Heart right ventricle (tissue), 16 donors: ENCODE results near the gene SLC6A7. TPM values are rescaled to one million over a fixed set of nuclear protein-coding genes. Genes with fewer than 3 reads are reported as not detected.

Experiments used
- ATAC-seq, 8 donors: fragments of 200-7000 bp; cut with Tn5 transposase; one replicate each; pipeline ENCODE4 v1.9.1; 2020; ENCODE audit warnings: mild to moderate bottlenecking in 8 of 8, moderate library complexity in 8 of 8, moderate number of reproducible peaks in 1 of 8
- DNase-seq, 2 donors: peaks; one replicate each; pipeline ENCODE4 v3.0.0-alpha.2; 2020
- H3K27ac ChIP-seq, 10 donors: fragments of 200-600 bp; sonication (generic) in 2 of 10; one replicate each; pipeline versions ENCODE4 v1.5.0 to v1.8.0; 2020 to 2022; ENCODE audit warnings: mild to moderate bottlenecking in 3 of 10
- H3K27me3 ChIP-seq, 7 donors: fragments of 200-600 bp; one replicate each; pipeline ENCODE4 v1.8.0; 2021 to 2022; ENCODE audit warnings: mild to moderate bottlenecking in 2 of 7
- H3K36me3 ChIP-seq, 9 donors: fragments of 200-600 bp; sonication (generic) in 1 of 9; one replicate each; pipeline versions ENCODE4 v1.5.0 to v1.8.0; 2020 to 2022; ENCODE audit warnings: mild to moderate bottlenecking in 2 of 9
- H3K4me1 ChIP-seq, 9 donors: fragments of 200-600 bp; sonication (generic) in 1 of 9; one replicate each; pipeline versions ENCODE4 v1.5.0 to v1.8.0; 2020 to 2022; ENCODE audit warnings: mild to moderate bottlenecking in 4 of 9
- H3K4me3 ChIP-seq, 10 donors: fragments of 200-600 bp; sonication (generic) in 2 of 10; one replicate each; pipeline versions ENCODE4 v1.5.0 to v1.8.0; 2020 to 2022; ENCODE audit warnings: mild to moderate bottlenecking in 7 of 10, moderate library complexity in 2 of 10
- H3K9me3 ChIP-seq, 11 donors: fragments of 200-600 bp in 10 of 11; sonication (generic) in 2 of 11; one replicate each; pipeline versions ENCODE4 v1.5.0 to v1.8.0; 2013 to 2022; ENCODE audit warnings: mild to moderate bottlenecking in 2 of 11, control low read depth in 1 of 11, moderate library complexity in 1 of 11
- WGBS, 2 donors: extraction: QIAGEN DNeasy Blood & Tissue Kit; methylation state at CpG; one replicate each; pipeline ENCODE4 v1.1.7; 2013; ENCODE audit warnings: inconsistent platforms in 1 of 2; 5-methylcytosine and 5-hydroxymethylcytosine counted together
- intact Hi-C, 10 donors: fragments of 100-400 bp; cut with DNase I; formaldehyde crosslinking; loops; one replicate each; pipeline versions ENCODE4 v1.11.1 to v1.14.2; 2022
- long read RNA-seq, 3 donors: library from polyadenylated mRNA; unstranded; transcript quantifications; one replicate each; pipeline ENCODE4 v2.0.0, GENCODE V29; 2020 to 2021
- polyA plus RNA-seq, 2 donors: library from polyadenylated mRNA; stranded (reverse); fragments of 200-250 nt; gene quantifications; one replicate each; pipeline ENCODE4 v1.2.3, GENCODE V29; 2013
- total RNA-seq, 10 donors: library from RNA; stranded (reverse); fragmentation: NEBNext Ultra II Directional in 3 of 10; extraction: Animal tissue kit (Norgen Biotek cat#: 25700) in 3 of 10; gene quantifications; one replicate each; pipeline versions ENCODE4 v1.2.1 to v1.2.4, GENCODE V29; 2021 to 2023
- TF ChIP-seq, protein P1 (sequence below), 9 donors: fragments of 200-600 bp; sonication (generic) in 2 of 9; IDR thresholded peaks; one replicate each; pipeline versions ENCODE4 v1.5.0 to v1.8.0; 2021 to 2022; ENCODE audit warnings: antibody characterized with exemption in 9 of 9, mild to moderate bottlenecking in 5 of 9, moderate library complexity in 1 of 9
- donor health status: Arrhythmogenic right ventricular cardiomyopathy.
- donor health status: ischemic (EF 13 %, LVEDD 7.1; RV severe dilation, severe dysfunction).
- donor health status: healthy with polysubstance abuse.
- donor health status: DM: no; HTN: yes; CAD: no.
- donor health status: DM: no; HTN: no; CAD: no.
- donor health status: ischemic (EF 25% LVEDD 6.9; RV normal size, moderate dysfunction).
- donor health status: ischemic (EF 25% LVEDD 5.7; RV mildly dilated, moderate dysfunction).
- donor health status: healthy.
- donor health status: DM: yes; HTN: yes; CAD: no.
- donor health status: Ischemic cardiomyopathy.
- donor health status: ischemic (EF 35%, LVEDD 5.7; RV mildly dilated, moderate dysfunction).
- donor health status: nonischemic (EF 11% LVEDD 7.7; RV severe dilation, severe dysfunction).
- donor health status: DM: yes; HTN: yes; CAD: no.
- donor health status: PGD.
- donor health status: ischemic (EF 29% LVEDD 5.4; RV normal size, mild dysfunction).
- donor health status: nonischemic (EF 23%, LVEDD 6.1; RV moderate dilation, normal function).

The SLC6A7 gene
- total RNA-seq (not detected), polyA plus RNA-seq (not detected)
- long read RNA-seq, donor 1, partial matches to known transcripts: 0 of 10 reads
- long read RNA-seq, donor 1, other reads (novel, unspliced or antisense): 10 of 10 reads
- long read RNA-seq, donor 2, partial matches to known transcripts: 0 of 9 reads
- long read RNA-seq, donor 2, other reads (novel, unspliced or antisense): 9 of 9 reads
- long read RNA-seq, donor 3, partial matches to known transcripts: 0 of 5 reads
- long read RNA-seq, donor 3, other reads (novel, unspliced or antisense): 5 of 5 reads

DNA sequence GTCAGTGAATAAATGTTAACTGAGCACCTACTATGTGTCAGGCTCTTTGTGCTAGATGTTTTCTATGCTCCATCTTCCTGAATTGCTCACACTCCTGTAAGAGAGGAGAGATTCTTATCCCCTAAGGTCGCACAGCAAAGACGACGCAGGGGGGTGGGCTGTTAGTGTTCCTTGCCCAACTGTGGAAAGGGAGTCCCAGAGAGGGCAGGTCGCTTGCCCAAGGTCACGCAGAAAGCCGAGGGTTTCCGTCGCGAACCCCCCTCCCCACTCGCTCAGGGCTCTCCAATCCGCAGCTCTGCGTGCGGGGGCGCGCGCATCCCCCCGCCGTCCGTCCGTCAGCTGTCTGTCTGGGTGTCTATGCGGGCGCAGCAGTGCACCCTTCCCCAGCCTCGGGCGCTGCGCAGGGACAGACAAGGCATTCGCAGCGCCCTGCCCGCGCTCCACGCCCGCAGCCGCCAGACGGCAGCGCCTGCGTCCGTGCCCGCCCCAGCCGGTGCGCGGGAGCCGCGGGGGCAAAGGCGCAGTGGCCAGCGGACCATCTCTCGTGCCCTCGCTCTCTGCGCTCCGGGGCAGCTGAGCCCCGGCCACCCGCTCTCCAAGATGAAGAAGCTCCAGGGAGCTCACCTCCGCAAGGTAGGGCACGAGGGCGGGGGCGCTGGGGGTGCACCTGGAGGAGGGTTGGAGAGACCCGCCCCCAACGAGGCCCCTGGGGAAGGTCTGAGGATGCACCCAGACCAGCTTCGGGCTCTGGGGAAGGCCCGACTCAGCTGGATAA lies at the start of gene SLC6A7:
Gene SLC6A7 (plus strand): TSS at position 335 of the 775 bp plus-strand sequence. CDS start 266 bp downstream, at position 601.
- ATAC-seq: peak in 2 of 8 donors; percentile 12 to 20
- H3K9me3 ChIP-seq: no peaks in the 10 kb centered on the region
- no peaks in the 10 kb centered on the region for H3K36me3 ChIP-seq
- peak within 1 kb of the TSS in 5 of 10 donors; percentile 9 to 28 (median 12) for H3K4me3 ChIP-seq
- H3K27me3 ChIP-seq: peaks cover 6 to 42% (median 37%) of the 10 kb centered on the region in 7 donors
- DNase-seq: no peak
- TF ChIP-seq, protein P1, sequence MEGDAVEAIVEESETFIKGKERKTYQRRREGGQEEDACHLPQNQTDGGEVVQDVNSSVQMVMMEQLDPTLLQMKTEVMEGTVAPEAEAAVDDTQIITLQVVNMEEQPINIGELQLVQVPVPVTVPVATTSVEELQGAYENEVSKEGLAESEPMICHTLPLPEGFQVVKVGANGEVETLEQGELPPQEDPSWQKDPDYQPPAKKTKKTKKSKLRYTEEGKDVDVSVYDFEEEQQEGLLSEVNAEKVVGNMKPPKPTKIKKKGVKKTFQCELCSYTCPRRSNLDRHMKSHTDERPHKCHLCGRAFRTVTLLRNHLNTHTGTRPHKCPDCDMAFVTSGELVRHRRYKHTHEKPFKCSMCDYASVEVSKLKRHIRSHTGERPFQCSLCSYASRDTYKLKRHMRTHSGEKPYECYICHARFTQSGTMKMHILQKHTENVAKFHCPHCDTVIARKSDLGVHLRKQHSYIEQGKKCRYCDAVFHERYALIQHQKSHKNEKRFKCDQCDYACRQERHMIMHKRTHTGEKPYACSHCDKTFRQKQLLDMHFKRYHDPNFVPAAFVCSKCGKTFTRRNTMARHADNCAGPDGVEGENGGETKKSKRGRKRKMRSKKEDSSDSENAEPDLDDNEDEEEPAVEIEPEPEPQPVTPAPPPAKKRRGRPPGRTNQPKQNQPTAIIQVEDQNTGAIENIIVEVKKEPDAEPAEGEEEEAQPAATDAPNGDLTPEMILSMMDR (IDR thresholded peaks at IDR 0.05): peak in 1 of 9 donors; percentile 6
- peaks cover 0 to 25% (median 6%) of the 10 kb centered on the region in 9 donors for H3K4me1 ChIP-seq
- intact Hi-C loops: no loop called here
- H3K27ac ChIP-seq: no peak within 1 kb of the TSS
- 5 to 8% methylated on average over 58 of the region's 58 CpGs for WGBS, 2 donors

DNA sequence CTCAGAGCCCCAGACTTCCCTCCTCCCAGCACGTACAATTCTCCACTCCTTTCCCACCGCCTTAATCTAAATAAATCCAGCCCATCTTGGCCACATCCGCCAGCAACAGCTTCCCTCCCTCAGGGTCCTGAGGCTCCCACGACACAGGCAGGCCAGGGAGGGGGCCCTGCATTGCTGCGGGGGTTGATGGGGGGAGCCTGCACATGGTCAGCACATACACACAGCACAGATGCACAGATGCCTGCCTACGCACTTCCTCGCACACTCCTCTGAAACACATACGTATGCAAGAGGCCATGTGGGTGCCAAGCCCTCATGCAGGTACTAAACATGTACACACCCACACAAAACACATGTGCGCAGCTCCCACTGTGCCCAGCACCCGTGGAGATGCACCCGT lies 49.0 kb upstream of the SLC6A7 start:
- TF ChIP-seq, protein P1 (IDR thresholded peaks at IDR 0.05): no peak

DNA sequence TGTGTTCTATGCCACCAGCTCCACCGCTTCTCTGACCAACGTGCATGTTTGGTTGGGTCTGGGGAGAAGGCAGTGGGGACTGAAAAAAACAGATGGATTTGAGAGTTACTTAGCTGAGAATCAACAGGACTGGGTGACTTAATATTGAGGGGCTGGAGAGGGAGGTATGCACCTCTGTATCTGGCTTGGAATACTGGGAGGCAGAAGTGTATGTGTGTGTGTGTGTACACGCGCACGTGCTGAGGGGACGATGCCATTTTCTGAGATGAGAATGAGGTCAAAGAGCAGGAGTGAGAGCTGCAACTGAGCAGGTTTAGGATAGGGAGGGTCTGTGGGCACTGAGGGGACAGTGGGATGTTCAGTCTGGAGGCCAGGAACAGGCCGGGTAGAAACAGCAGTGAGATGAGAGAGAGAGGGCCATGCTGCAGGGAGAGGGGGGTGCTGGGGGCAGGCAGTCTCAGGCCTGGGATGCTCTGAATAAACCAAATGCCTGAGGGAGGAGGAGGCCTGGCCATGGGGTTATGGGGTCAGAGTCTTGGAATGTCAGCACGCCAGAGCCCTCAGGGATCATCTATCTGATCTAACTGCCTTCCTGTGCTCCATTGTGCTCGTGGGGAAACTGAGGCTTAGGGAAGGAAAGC lies 48.2 kb upstream of the SLC6A7 start:
- Histone ChIP-seq H3K36me3 (peaks cover 0 to 3% (median 0%) of the 10 kb centered on the region in 9 donors), H3K9me3 (no peaks in the 10 kb centered on the region), H3K4me1 (peaks cover 51 to 100% (median 92%) of the 10 kb centered on the region in 9 donors), H3K27me3 (no peaks in the 10 kb centered on the region), H3K4me3 (no peak overlapping the region), H3K27ac (peak overlapping the region; percentile 39 to 92 (median 85))
- WGBS, 2 donors: 74 to 79% methylated on average over 9 of the region's 9 CpGs
- peak in 1 of 8 donors; percentile 19 for ATAC-seq
- TF ChIP-seq, protein P1 (IDR thresholded peaks at IDR 0.05): no peak
- intact Hi-C loops: no loop called here
- DNase-seq: no peak

More for the DNA sequence above, 49.0 kb upstream of the SLC6A7 start:
- Histone ChIP-seq H3K27me3 (no peaks in the 10 kb centered on the region), H3K4me3 (peak overlapping the region in 1 of 10 donors; percentile 8), H3K36me3 (peaks cover 0 to 12% (median 0%) of the 10 kb centered on the region in 9 donors), H3K9me3 (no peaks in the 10 kb centered on the region), H3K27ac (peak overlapping the region; percentile 78 to 92 (median 85)), H3K4me1 (peaks cover 51 to 100% (median 95%) of the 10 kb centered on the region in 9 donors)
- WGBS, 2 donors: 56 to 68% methylated on average over 11 of the region's 11 CpGs
- DNase-seq (peak in 1 of 2 donors; percentile 55), ATAC-seq (peak in 4 of 8 donors; percentile 7 to 26 (median 11))
- intact Hi-C loops: no loop called here
